Ovary (tissue), 9 donors: ENCODE measurements around the gene HDAC5. TPM values are rescaled to one million over a fixed set of nuclear protein-coding genes. Genes with fewer than 3 reads are reported as not detected.
"Not testable (repeated sequence)": the region's sequence is repeated elsewhere in the genome, so short reads cannot be mapped to it uniquely, and the experiment has no call there.

Source experiments
- DNase-seq, 5 donors: peaks; one replicate each; pipeline ENCODE4 v3.0.0-alpha.2; 2019 to 2020
- H3K27ac ChIP-seq, 2 donors: fragments of 200-600 bp; one replicate each; pipeline versions ENCODE4 v1.5.1 to v1.8.0; 2019 to 2022
- H3K27me3 ChIP-seq: fragments of 200-600 bp; one replicate; pipeline ENCODE4 v1.8.0; 2022
- H3K36me3 ChIP-seq: fragments of 200-600 bp; sonication (generic); one replicate; pipeline ENCODE4 v1.5.1; 2019
- H3K4me1 ChIP-seq: one replicate; pipeline ENCODE4 v1.8.1; 2013; ENCODE audit warnings: mild to moderate bottlenecking, moderate library complexity; ENCODE audit not compliant: insufficient read depth
- H3K4me3 ChIP-seq: fragments of 200-600 bp; sonication (generic); one replicate; pipeline ENCODE4 v1.5.1; 2017
- H3K9me3 ChIP-seq, 2 donors: fragments of 200-600 bp in 1 of 2; sonication (generic) in 1 of 2; one replicate each; pipeline versions ENCODE4 v1.5.1 to v1.8.1; 2013 to 2019; ENCODE audit warnings: mild to moderate bottlenecking in 1 of 2, moderate library complexity in 1 of 2
- EP300 ChIP-seq: sonication (generic); formaldehyde crosslinking; IDR thresholded peaks from one replicate; pipeline ENCODE4 v1.6.1; 2017; ENCODE audit warnings: antibody characterized with exemption
- POLR2A ChIP-seq: fragments of 450-650 bp; IDR thresholded peaks from one replicate; pipeline ENCODE4 v1.6.1; 2017; ENCODE audit warnings: antibody characterized with exemption, mild to moderate bottlenecking, moderate library complexity
- WGBS, 3 donors: extraction: QIAGEN DNeasy Blood & Tissue Kit in 1 of 3; methylation state at CpG; one replicate each; pipeline versions ENCODE4 v1.1.5 to v1.1.7; 2013 to 2017; 5-methylcytosine and 5-hydroxymethylcytosine counted together
- intact Hi-C, 4 donors: fragments of 100-400 bp; cut with DNase I; formaldehyde crosslinking; loops; one replicate each; pipeline versions ENCODE4 v1.11.0 to v1.15.1; 2022 to 2023
- polyA plus RNA-seq, 2 donors: library from polyadenylated mRNA; stranded (reverse); fragments of 200-250 nt in 1 of 2; fragments of 350-450 nt in 1 of 2; fragmentation: Illumina TruSeq in 1 of 2; extraction: RNeasy Lipid Tissue Mini Kit (QIAGEN cat#74804) in 1 of 2; gene quantifications; one replicate each; pipeline ENCODE4 v1.2.3, GENCODE V29; 2013 to 2014
- total RNA-seq, 7 donors: library from RNA; depleted of rRNA in 2 of 7; stranded (reverse); fragments of >200 nt in 2 of 7; fragmentation: NEBNext Ultra II Directional in 3 of 7; extraction: Animal tissue kit (Norgen Biotek cat#: 25700) in 3 of 7; gene quantifications; one replicate each; pipeline versions ENCODE4 v1.1.0 to v1.2.4, GENCODE V29; 2016 to 2023
- TF ChIP-seq, protein P1 (sequence below), 3 donors: fragments of 450-650 bp in 2 of 3; fragments of 200-600 bp in 1 of 3; IDR thresholded peaks; one replicate each; pipeline versions ENCODE4 v1.5.1 to v1.8.0; 2016 to 2022; ENCODE audit warnings: antibody characterized with exemption in 3 of 3, mild to moderate bottlenecking in 1 of 3
- donor health status: DM: no; HTN: no; CAD: no; lungs with moderate emphysema.
- donor health status: DM: no; HTN: no; CAD: no.
- donor health status: Bipolar disorder and iron deficiency.
- donor health status: DM: yes; HTN: yes; CAD: no.
- donor health status: DM: no; HTN: no; CAD: no.
- donor health status: DM: yes; HTN: yes; CAD: no.

The HDAC5 gene
- total and polyA plus RNA-seq, 9 donors: 11.4 to 97.6 (median 67.2) TPM

DNA sequence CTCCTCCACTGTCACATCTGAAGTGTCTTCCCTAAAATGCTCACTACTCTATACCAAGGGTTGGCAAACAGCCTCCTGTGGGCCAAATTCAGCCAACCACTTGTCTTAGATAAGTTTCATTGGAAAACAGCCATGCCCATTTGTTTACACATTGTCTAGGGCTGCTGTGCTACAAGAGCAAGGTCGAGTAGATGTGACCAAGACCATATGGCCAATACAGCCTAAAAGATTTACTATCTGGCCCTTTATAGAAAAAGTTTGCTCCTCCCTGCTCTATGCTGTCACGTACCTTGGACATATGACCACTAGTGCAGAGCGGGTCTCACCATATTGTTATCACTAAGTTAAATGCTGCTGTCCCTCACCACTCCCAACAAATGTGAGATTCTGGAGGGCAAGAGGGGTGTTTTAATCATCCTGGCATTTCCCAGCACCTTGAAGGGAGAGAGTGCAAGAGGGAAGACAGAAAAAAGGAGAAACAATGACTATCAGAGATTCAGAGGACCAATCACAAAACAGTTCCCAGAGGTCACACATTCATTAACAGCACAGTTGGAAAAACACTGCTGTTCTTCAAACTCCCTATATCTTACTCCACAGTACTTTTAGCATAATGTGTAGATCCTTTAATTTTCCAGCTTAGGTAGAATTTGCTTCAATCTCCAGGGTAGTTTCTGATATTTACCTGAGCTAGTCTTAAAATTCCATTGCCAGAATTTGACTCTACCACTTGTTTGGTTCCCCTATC, 70.1 kb downstream of the HDAC5 start:
- H3K27ac ChIP-seq: no peak overlapping the region
- TF ChIP-seq EP300: no peak
- TF ChIP-seq POLR2A: no peak
- TF ChIP-seq, protein P1, sequence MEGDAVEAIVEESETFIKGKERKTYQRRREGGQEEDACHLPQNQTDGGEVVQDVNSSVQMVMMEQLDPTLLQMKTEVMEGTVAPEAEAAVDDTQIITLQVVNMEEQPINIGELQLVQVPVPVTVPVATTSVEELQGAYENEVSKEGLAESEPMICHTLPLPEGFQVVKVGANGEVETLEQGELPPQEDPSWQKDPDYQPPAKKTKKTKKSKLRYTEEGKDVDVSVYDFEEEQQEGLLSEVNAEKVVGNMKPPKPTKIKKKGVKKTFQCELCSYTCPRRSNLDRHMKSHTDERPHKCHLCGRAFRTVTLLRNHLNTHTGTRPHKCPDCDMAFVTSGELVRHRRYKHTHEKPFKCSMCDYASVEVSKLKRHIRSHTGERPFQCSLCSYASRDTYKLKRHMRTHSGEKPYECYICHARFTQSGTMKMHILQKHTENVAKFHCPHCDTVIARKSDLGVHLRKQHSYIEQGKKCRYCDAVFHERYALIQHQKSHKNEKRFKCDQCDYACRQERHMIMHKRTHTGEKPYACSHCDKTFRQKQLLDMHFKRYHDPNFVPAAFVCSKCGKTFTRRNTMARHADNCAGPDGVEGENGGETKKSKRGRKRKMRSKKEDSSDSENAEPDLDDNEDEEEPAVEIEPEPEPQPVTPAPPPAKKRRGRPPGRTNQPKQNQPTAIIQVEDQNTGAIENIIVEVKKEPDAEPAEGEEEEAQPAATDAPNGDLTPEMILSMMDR (IDR thresholded peaks at IDR 0.05): no peak
- no peaks in the 10 kb centered on the region for H3K36me3 ChIP-seq
- H3K9me3 ChIP-seq: no peaks in the 10 kb centered on the region
- H3K27me3 ChIP-seq: no peaks in the 10 kb centered on the region
- H3K4me1 ChIP-seq: peaks cover 7% of the 10 kb centered on the region
- H3K4me3 ChIP-seq: no peak overlapping the region
- intact Hi-C loops: no loop called here
- DNase-seq: no peak
- 35 to 52% (median 51%) methylated on average over 3 of the region's 3 CpGs for WGBS, 3 donors

DNA sequence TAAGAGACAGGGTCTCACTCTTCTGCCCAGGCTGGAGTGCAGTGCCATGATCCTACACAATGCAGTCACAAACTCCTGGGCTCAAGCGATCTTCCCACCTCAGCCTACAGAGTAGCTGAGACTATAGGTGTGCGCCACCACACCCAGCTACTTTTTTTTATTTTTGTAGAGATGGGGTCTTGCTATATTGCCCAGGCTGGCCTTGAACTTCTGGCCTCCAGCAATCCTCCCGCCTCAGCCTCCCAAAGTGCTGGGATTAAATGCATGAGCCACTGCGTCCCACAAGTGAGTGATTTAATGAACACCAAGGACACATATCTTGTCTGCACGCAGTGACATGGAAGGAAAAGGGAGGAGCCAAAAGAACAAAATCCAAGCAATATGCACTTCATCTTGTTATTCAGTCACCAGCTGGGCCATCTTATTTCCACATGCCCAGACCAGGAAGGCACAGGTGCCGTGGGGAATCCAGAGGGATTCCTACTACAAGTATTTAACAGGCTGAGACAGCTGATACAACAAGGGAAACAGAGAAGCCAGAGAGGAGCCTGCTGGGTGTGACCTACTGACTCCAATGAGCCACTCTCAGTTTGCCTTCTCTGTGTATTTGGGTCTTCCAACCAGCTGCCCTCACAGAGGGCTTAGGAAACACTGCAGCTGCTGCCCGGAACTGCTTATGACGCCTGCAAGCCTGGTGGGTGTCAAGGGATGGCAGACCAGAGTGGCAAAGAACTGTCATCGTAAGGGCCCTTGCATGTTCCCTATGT, 74.0 kb downstream of the HDAC5 start:
- 90 to 91% (median 90%) methylated on average over 9 of the region's 9 CpGs for WGBS, 3 donors
- H3K36me3 ChIP-seq: no peaks in the 10 kb centered on the region
- no peak overlapping the region for H3K27ac ChIP-seq
- no peaks in the 10 kb centered on the region for H3K9me3 ChIP-seq
- H3K27me3 ChIP-seq: no peaks in the 10 kb centered on the region
- no peak for TF ChIP-seq POLR2A
- no peak for TF ChIP-seq EP300
- TF ChIP-seq, protein P1 (IDR thresholded peaks at IDR 0.05): no peak
- H3K4me3 ChIP-seq: no peak overlapping the region
- no peak for DNase-seq
- intact Hi-C loops: loop anchor here in 2 of 4 donors (10.0 kb wide), 1 partner anchor 105 kb away; the partner anchor contains the start of gene PPY (in 2 of the 2)
- peaks cover 7% of the 10 kb centered on the region for H3K4me1 ChIP-seq

DNA sequence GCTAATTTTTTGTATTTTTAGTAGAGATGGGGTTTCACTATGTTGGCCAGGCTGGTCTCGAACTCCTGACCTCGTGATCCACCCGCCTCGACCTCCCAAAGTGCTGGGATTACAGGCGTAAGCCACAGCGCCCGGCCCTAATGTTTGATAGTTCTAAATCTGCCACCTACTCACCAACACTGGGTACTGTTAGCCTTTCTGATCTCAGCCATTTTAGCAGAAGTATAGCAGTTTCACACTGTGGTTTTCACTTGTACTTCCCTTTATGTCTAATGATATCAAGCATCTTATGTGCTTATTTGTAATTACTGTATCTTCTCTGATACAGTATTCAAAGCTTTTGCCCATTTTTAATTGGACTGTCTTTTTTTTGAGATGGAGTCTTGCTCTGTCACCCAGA, 76.5 kb downstream of the HDAC5 start:
- H3K4me3 ChIP-seq, H3K9me3 ChIP-seq, DNase-seq, H3K27me3 ChIP-seq, H3K4me1 ChIP-seq, H3K27ac ChIP-seq, H3K36me3 ChIP-seq: not testable (repeated sequence)
- intact Hi-C loops: loop anchor here in 2 of 4 donors (10.0 kb wide), 1 partner anchor 102 kb away; the partner anchor contains the start of gene PPY (in 2 of the 2)
- 96 to 98% (median 96%) methylated on average over 7 of the region's 7 CpGs for WGBS, 3 donors

DNA sequence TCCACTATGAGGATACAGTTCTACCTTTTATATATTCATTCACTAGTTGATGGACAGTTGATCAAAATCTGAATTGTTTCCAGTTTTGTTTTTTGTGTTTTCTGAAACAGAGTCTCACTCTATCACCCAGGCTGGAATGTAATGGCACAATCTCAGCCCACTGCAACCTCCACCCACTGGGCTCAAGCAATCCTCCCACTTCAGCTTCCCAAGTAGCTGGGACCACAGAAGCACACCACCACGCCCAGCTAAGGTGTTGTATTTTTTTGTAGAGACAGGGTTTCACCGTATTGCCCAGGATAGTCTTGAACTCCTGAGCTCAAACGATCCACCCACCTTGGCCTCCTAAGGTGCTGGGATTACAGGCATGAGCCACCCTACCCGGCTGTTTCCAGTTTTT, 78.0 kb downstream of the HDAC5 start:
- Histone ChIP-seq H3K4me1 (no peaks in the 10 kb centered on the region), H3K36me3 (no peaks in the 10 kb centered on the region), H3K27me3 (no peaks in the 10 kb centered on the region), H3K27ac (no peak overlapping the region), H3K9me3 (no peaks in the 10 kb centered on the region), H3K4me3 (no peak overlapping the region)
- DNase-seq: no peak
- TF ChIP-seq POLR2A (no peak), EP300 (no peak)
- TF ChIP-seq, protein P1 (IDR thresholded peaks at IDR 0.05): no peak
- intact Hi-C loops: loop anchor here in 2 of 4 donors (10.0 kb wide), 1 partner anchor 101 kb away; the partner anchor contains the start of gene PPY (in 2 of the 2)
- 86 to 92% (median 90%) methylated on average over 4 of the region's 4 CpGs for WGBS, 3 donors
